CD4-positive, alpha-beta T cell (primary cell): ENCODE measurements around the gene LGALSL. TPM values are rescaled to one million over a fixed set of nuclear protein-coding genes. Genes with fewer than 3 reads are reported as not detected.

Experiments
- ATAC-seq: fragments of 200-7000 bp; cut with Tn5 transposase; one replicate; pipeline ENCODE4 v1.10.0; 2022; ENCODE audit warnings: mild to moderate bottlenecking; ENCODE audit not compliant: poor library complexity
- CTCF ChIA-PET: fragments of 350-600 bp; sonication (Branson Sonifier 250); formaldehyde crosslinking; loops from one replicate; lab custom pipeline; 2021; ENCODE audit warnings: antibody characterized with exemption, inconsistent platforms; lab: Charles Lee
- POLR2A ChIA-PET: fragments of 350-600 bp; sonication (Branson Sonifier 250); formaldehyde crosslinking; loops from one replicate; lab custom pipeline; 2021; ENCODE audit warnings: antibody characterized with exemption, inconsistent platforms; lab: Charles Lee
- DNase-seq, 14 experiments: peaks; one replicate each; pipeline ENCODE4 v3.0.0-alpha.2; 2013 to 2020; ENCODE audit warnings: mixed read lengths in 2 of 14
- H3K27ac ChIP-seq, 2 donors: one replicate each; pipeline versions ENCODE4 v1.5.1 to v1.7.0; 2013; ENCODE audit warnings: low read length in 2 of 2, low read depth in 1 of 2, mild to moderate bottlenecking in 1 of 2
- H3K27me3 ChIP-seq, 2 experiments: 1 replicate in 1 of 2; 2 replicates in 1 of 2; pipeline versions ENCODE4 v1.6.1 to v1.7.0; 2013; ENCODE audit warnings: low read length in 2 of 2, control low read depth in 1 of 2, mild to moderate bottlenecking in 1 of 2, moderate library complexity in 1 of 2; ENCODE audit not compliant: insufficient read depth in 2 of 2, control insufficient read depth in 1 of 2
- H3K36me3 ChIP-seq: one replicate; pipeline ENCODE4 v1.6.1; 2013; ENCODE audit warnings: low read length, control low read depth; ENCODE audit not compliant: insufficient read depth
- H3K4me1 ChIP-seq: one replicate; pipeline ENCODE4 v1.6.1; 2013; ENCODE audit warnings: low read length, control low read depth; ENCODE audit not compliant: insufficient read depth
- H3K4me3 ChIP-seq: one replicate; pipeline ENCODE4 v1.5.1; 2013; ENCODE audit warnings: mild to moderate bottlenecking, low read length, moderate library complexity
- H3K9me3 ChIP-seq, 2 experiments: 1 replicate in 1 of 2; 2 replicates in 1 of 2; pipeline versions ENCODE4 v1.6.1 to v1.7.0; 2013; ENCODE audit warnings: low read length in 2 of 2, mild to moderate bottlenecking in 2 of 2, control low read depth in 1 of 2, moderate library complexity in 1 of 2; ENCODE audit not compliant: control insufficient read depth in 1 of 2, insufficient read depth in 1 of 2
- H3K27ac Mint-ChIP-seq: one replicate; pipeline ENCODE4 v1.8.0; 2020; ENCODE audit warnings: mixed read lengths
- H3K27me3 Mint-ChIP-seq: one replicate; pipeline ENCODE4 v1.8.0; 2021; ENCODE audit warnings: mixed read lengths
- H3K36me3 Mint-ChIP-seq: one replicate; pipeline ENCODE4 v1.8.0; 2021; ENCODE audit warnings: low read depth, mixed read lengths
- H3K4me1 Mint-ChIP-seq: one replicate; pipeline ENCODE4 v1.8.0; 2021; ENCODE audit warnings: low read depth, mixed read lengths
- H3K4me3 Mint-ChIP-seq: one replicate; pipeline ENCODE4 v1.8.0; 2020; ENCODE audit warnings: mild to moderate bottlenecking, mixed read lengths
- H3K9me3 Mint-ChIP-seq: one replicate; pipeline ENCODE4 v1.8.0; 2020; ENCODE audit warnings: mixed read lengths
- intact Hi-C, 2 experiments: fragments of 100-400 bp; cut with DNase I in 1 of 2; cut with micrococcal nuclease in 1 of 2; formaldehyde crosslinking; loops; one replicate each; pipeline versions ENCODE4 v1.15.1 to v1.9.0; 2023 to 2025; cut with DNase I, micrococcal nuclease
- total RNA-seq, 174 experiments: library from RNA in 2 of 174; stranded (reverse) in 2 of 174; gene quantifications; one replicate each; pipeline ENCODE4 v1.2.3 and lab custom pipeline; 2021 to 2026
- TF ChIP-seq, protein P1 (sequence below): fragments of 200-600 bp; IDR thresholded peaks from one replicate; pipeline ENCODE4 v1.8.0; 2022; ENCODE audit warnings: antibody characterized with exemption, mild to moderate bottlenecking

LGALSL gene
- total RNA-seq, 2 experiments from 2014 or later = 0.22 to 0.31 TPM

DNA sequence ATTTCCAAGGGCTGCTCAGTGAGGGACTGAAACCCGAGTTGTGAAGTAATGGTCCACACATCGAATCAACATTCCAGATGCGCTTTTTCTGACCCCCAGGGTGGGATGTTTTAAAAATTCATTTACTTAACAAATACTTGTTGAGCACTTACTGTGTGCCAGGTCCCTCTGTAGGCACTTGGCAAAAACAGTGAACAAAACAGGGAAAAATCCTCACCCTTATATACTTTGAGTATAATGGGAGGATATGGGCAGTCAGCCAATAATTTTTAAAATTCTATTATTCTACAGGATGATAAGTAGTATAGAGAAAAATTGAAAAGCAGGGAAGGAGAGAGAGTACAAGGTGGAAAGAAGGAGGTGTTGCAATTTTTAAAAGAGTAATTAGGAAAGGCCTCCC is 38.9 kb downstream of the LGALSL start:
- no peaks in the 10 kb centered on the region for H3K9me3 ChIP-seq
- H3K27ac ChIP-seq = no peak overlapping the region
- Mint-ChIP-seq H3K4me1 (peaks cover 11% of the 10 kb centered on the region), H3K4me3 (no peak overlapping the region), H3K9me3 (no peaks in the 10 kb centered on the region), H3K27ac (no peak overlapping the region), H3K27me3 (peaks cover 17% of the 10 kb centered on the region), H3K36me3 (no peaks in the 10 kb centered on the region)
- H3K36me3 ChIP-seq = no peaks in the 10 kb centered on the region
- H3K27me3 ChIP-seq = no peaks in the 10 kb centered on the region
- ChIA-PET POLR2A (no interaction called here), CTCF (no interaction called here)
- ATAC-seq = no peak
- intact Hi-C loops = no loop called here
- no peak overlapping the region for H3K4me3 ChIP-seq
- peaks cover 15% of the 10 kb centered on the region for H3K4me1 ChIP-seq
- TF ChIP-seq, protein P1, sequence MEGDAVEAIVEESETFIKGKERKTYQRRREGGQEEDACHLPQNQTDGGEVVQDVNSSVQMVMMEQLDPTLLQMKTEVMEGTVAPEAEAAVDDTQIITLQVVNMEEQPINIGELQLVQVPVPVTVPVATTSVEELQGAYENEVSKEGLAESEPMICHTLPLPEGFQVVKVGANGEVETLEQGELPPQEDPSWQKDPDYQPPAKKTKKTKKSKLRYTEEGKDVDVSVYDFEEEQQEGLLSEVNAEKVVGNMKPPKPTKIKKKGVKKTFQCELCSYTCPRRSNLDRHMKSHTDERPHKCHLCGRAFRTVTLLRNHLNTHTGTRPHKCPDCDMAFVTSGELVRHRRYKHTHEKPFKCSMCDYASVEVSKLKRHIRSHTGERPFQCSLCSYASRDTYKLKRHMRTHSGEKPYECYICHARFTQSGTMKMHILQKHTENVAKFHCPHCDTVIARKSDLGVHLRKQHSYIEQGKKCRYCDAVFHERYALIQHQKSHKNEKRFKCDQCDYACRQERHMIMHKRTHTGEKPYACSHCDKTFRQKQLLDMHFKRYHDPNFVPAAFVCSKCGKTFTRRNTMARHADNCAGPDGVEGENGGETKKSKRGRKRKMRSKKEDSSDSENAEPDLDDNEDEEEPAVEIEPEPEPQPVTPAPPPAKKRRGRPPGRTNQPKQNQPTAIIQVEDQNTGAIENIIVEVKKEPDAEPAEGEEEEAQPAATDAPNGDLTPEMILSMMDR = no peak
- no peak for DNase-seq

DNA sequence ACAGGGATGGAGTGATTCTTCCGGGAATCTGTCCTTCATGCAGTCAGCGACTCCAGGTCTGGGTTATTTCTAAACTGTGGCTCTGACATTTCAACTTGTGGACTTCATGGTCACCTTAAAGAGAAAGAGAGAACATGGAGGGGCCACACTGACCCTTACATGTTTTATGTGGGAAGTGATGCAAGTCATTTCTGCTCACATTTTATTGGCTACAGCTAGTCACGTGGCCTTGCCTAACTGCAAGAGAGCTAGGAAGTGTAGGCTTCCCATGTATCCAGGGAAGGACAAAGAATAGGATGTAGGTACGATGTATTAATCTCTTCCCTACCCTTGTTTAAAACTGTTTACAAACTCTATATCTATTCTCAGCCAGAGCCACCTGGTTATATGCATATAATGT is 39.8 kb downstream of the LGALSL start:
- H3K27ac Mint-ChIP-seq = no peak overlapping the region
- no peaks in the 10 kb centered on the region for H3K36me3 ChIP-seq
- H3K27me3 ChIP-seq = no peaks in the 10 kb centered on the region
- no peak overlapping the region for H3K4me3 Mint-ChIP-seq
- no peak overlapping the region for H3K4me3 ChIP-seq
- ChIA-PET POLR2A (no interaction called here), CTCF (no interaction called here)
- no peak overlapping the region for H3K27ac ChIP-seq
- peaks cover 7% of the 10 kb centered on the region for H3K4me1 ChIP-seq
- H3K9me3 ChIP-seq = no peaks in the 10 kb centered on the region
- intact Hi-C loops = no loop called here
- H3K27me3 Mint-ChIP-seq = peaks cover 17% of the 10 kb centered on the region
- no peaks in the 10 kb centered on the region for H3K36me3 Mint-ChIP-seq
- TF ChIP-seq, protein P1 = no peak
- ATAC-seq = no peak
- H3K9me3 Mint-ChIP-seq = no peaks in the 10 kb centered on the region
- H3K4me1 Mint-ChIP-seq = peaks cover 5% of the 10 kb centered on the region
- DNase-seq = no peak

DNA sequence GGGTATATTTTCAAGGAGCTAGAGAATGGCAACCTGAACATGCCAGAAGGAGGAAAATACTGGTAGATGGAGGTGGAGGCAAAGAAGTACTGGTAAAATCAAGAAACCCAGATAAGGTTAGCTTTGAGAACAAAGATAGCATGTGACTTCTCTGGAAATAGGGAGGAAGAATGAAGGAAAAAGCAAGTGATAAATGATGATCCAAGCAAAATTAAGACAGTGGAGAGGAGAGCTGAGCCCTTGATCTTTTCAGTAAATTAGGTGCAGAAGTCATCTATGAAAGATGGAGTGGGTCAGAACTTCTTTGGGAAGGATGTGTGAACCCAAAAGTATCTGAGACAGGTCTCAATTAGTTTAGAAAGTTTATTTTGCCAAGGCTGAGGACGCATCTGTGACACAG is 44.5 kb downstream of the LGALSL start:
- H3K27me3 Mint-ChIP-seq = peaks cover 11% of the 10 kb centered on the region
- H3K9me3 ChIP-seq = no peaks in the 10 kb centered on the region
- TF ChIP-seq, protein P1 = no peak
- no peak overlapping the region for H3K27ac ChIP-seq
- POLR2A ChIA-PET = no interaction called here
- no peak overlapping the region for H3K4me3 ChIP-seq
- ATAC-seq (no peak), DNase-seq (no peak)
- H3K27ac Mint-ChIP-seq = no peak overlapping the region
- CTCF ChIA-PET = interaction anchor here (1.1 kb wide), 1 partner anchor 10 kb away, joined by 6 read pairs; no protein-coding TSS in a partner anchor
- no peak overlapping the region for H3K4me3 Mint-ChIP-seq
- no peaks in the 10 kb centered on the region for H3K36me3 ChIP-seq
- no peaks in the 10 kb centered on the region for H3K4me1 ChIP-seq
- H3K36me3 Mint-ChIP-seq = no peaks in the 10 kb centered on the region
- no peaks in the 10 kb centered on the region for H3K9me3 Mint-ChIP-seq
- intact Hi-C loops = no loop called here
- no peaks in the 10 kb centered on the region for H3K4me1 Mint-ChIP-seq
- no peaks in the 10 kb centered on the region for H3K27me3 ChIP-seq
